Midbrain (tissue), 1 donor: ENCODE results near the gene UNC119B.

Source experiments
- DNase-seq: peaks from one replicate; lab custom pipeline; 2025; lab: John Stamatoyannopoulos, UW

Gene UNC119B

GRCh38 chr12:120688527-120689071 lies 21.7 kb upstream of the UNC119B start:
- DNase-seq, result no peak

- DNase-seq, result no peak
Observed at GRCh38 chr12:120689397-120690082, 20.7 kb upstream of the UNC119B start.

- no peak for DNase-seq
Observed at GRCh38 chr12:120690083-120690450, 20.2 kb upstream of the UNC119B start.

GRCh38 chr12:120690978-120691377 lies 19.3 kb upstream of the UNC119B start:
- no peak for DNase-seq

- DNase-seq, result no peak
Observed at GRCh38 chr12:120692524-120693033, 17.7 kb upstream of the UNC119B start.

GRCh38 chr12:120693848-120694247 lies 16.4 kb upstream of the UNC119B start:
- DNase-seq, result no peak

GRCh38 chr12:120696626-120697025 lies 13.6 kb upstream of the UNC119B start:
- DNase-seq, result no peak

- DNase-seq, result no peak
Observed at GRCh38 chr12:120697344-120697743, 12.9 kb upstream of the UNC119B start.

- no peak for DNase-seq
Observed at GRCh38 chr12:120698665-120699064, 11.6 kb upstream of the UNC119B start.

- DNase-seq, result no peak
Observed at GRCh38 chr12:120699553-120699952, 10.7 kb upstream of the UNC119B start.

- no peak for DNase-seq
Observed at GRCh38 chr12:120700886-120701285, 9.4 kb upstream of the UNC119B start.

- DNase-seq, result no peak
Observed at GRCh38 chr12:120702637-120703036, 7.6 kb upstream of the UNC119B start.

- DNase-seq, result no peak
Observed at GRCh38 chr12:120703311-120703942, 6.8 kb upstream of the UNC119B start.

- no peak for DNase-seq
Observed at GRCh38 chr12:120705618-120706017, 4.6 kb upstream of the UNC119B start.

- no peak for DNase-seq
Observed at GRCh38 chr12:120706029-120706428, 4.2 kb upstream of the UNC119B start.

GRCh38 chr12:120708651-120709050 lies 1.6 kb upstream of the UNC119B start:
- DNase-seq, result no peak

GRCh38 chr12:120710805-120711296 lies 593 bp downstream of the UNC119B start:
- DNase-seq, result no peak

GRCh38 chr12:120711411-120711810 lies 1.2 kb downstream of the UNC119B start:
- no peak for DNase-seq

GRCh38 chr12:120712610-120713009 lies 2.4 kb downstream of the UNC119B start:
- no peak for DNase-seq

- DNase-seq, result peak; percentile 82
Observed at GRCh38 chr12:120713861-120714482, 3.7 kb downstream of the UNC119B start.

GRCh38 chr12:120718055-120718454 lies 7.8 kb downstream of the UNC119B start:
- DNase-seq, result no peak

GRCh38 chr12:120719072-120719471 lies 8.8 kb downstream of the UNC119B start:
- no peak for DNase-seq
